HEK293 (cell line): ENCODE measurements around the gene ALB.

Experiments
- CTCF ChIA-PET: fragments of 350-600 bp; formaldehyde crosslinking; extraction: SDS; loops from one replicate; lab custom pipeline; 2021; ENCODE audit warnings: antibody characterized with exemption; lab: Yijun Ruan, JAX
- POLR2A ChIA-PET: fragments of 300-600 bp; formaldehyde crosslinking; extraction: SDS; loops from one replicate; lab custom pipeline; 2020; ENCODE audit warnings: antibody characterized with exemption, inconsistent platforms; lab: Yijun Ruan, JAX
- H3K27ac ChIP-seq: fragments of 200-500 bp; sonication (Bioruptor generic); 2 replicates; pipeline ENCODE4 v1.5.1; 2014; ENCODE audit warnings: low read depth, low read length, control low read depth, inconsistent platforms; ENCODE audit errors: extremely low read depth
- H3K36me3 ChIP-seq, 2 experiments: fragments of 200-500 bp in 1 of 2; sonication (Bioruptor generic) in 1 of 2; 1 replicate in 1 of 2; 2 replicates in 1 of 2; pipeline ENCODE4 v1.5.1; 2014 to 2017; ENCODE audit warnings: inconsistent platforms in 2 of 2, low read length in 2 of 2; ENCODE audit not compliant: control insufficient read depth in 2 of 2, insufficient read depth in 1 of 2
- H3K4me1 ChIP-seq: fragments of 200-500 bp; sonication (Bioruptor generic); 2 replicates; pipeline ENCODE4 v1.5.1; 2014; ENCODE audit warnings: mild to moderate bottlenecking, low read length, inconsistent platforms; ENCODE audit not compliant: control insufficient read depth, insufficient read depth
- H3K4me3 ChIP-seq: 2 replicates; pipeline ENCODE4 v1.5.1; 2011; ENCODE audit warnings: low read depth, mild to moderate bottlenecking, control low read depth, low read length, moderate library complexity
- H3K9me3 ChIP-seq: fragments of 200-500 bp; sonication (Bioruptor generic); 2 replicates; pipeline ENCODE4 v1.5.1; 2014; ENCODE audit warnings: low read depth, low read length, inconsistent platforms; ENCODE audit not compliant: control insufficient read depth, insufficient read depth
- GFI1B ChIP-seq: fragments of 450-650 bp; formaldehyde crosslinking; IDR thresholded peaks from 2 replicates; pipeline ENCODE4 v1.5.1; 2016; ENCODE audit warnings: missing biosample characterization, missing genetic modification characterization
- MYNN ChIP-seq: fragments of 450-650 bp; formaldehyde crosslinking; IDR thresholded peaks from 2 replicates; pipeline ENCODE4 v1.5.1; 2016; ENCODE audit warnings: missing biosample characterization, missing genetic modification characterization, borderline replicate concordance
- PRDM1 ChIP-seq: fragments of 450-650 bp; formaldehyde crosslinking; IDR thresholded peaks from 2 replicates; pipeline ENCODE4; 2016; ENCODE audit warnings: missing biosample characterization, missing genetic modification characterization
- SP3 ChIP-seq: fragments of 450-650 bp; formaldehyde crosslinking; IDR thresholded peaks from 2 replicates; pipeline ENCODE4 v1.5.1; 2016; ENCODE audit warnings: missing biosample characterization, missing genetic modification characterization
- TCF7L2 ChIP-seq: IDR thresholded peaks from 2 replicates; pipeline ENCODE4 v1.6.1; 2011; ENCODE audit warnings: low read depth, mild to moderate bottlenecking, inconsistent platforms, low read length, moderate library complexity, borderline replicate concordance
- ZNF155 ChIP-seq: fragments of 450-650 bp; formaldehyde crosslinking; IDR thresholded peaks from 2 replicates; pipeline ENCODE4 v1.5.1; 2016; ENCODE audit warnings: missing biosample characterization, missing genetic modification characterization
- ZNF274 ChIP-seq, 2 experiments: fragments of 200-500 bp in 1 of 2; fragments of 450-650 bp in 1 of 2; sonication (Bioruptor generic) in 1 of 2; formaldehyde crosslinking in 1 of 2; IDR thresholded peaks; 2 replicates each; pipeline versions ENCODE4 v1.5.1 to v1.6.1; 2014 to 2016; ENCODE audit warnings: borderline replicate concordance in 1 of 2, inconsistent platforms in 1 of 2, low read length in 1 of 2, missing biosample characterization in 1 of 2, missing genetic modification characterization in 1 of 2
- ZNF302 ChIP-seq: fragments of 450-650 bp; formaldehyde crosslinking; IDR thresholded peaks from 2 replicates; pipeline ENCODE4 v1.5.1; 2016; ENCODE audit warnings: missing biosample characterization, missing genetic modification characterization, low read depth
- ZNF416 ChIP-seq: fragments of 450-650 bp; formaldehyde crosslinking; IDR thresholded peaks from 2 replicates; pipeline ENCODE4 v1.5.1; 2016; ENCODE audit warnings: missing biosample characterization, missing genetic modification characterization
- ZNF530 ChIP-seq: fragments of 450-650 bp; formaldehyde crosslinking; IDR thresholded peaks from 2 replicates; pipeline ENCODE4 v1.5.1; 2016; ENCODE audit warnings: low read depth, missing biosample characterization, missing genetic modification characterization
- ZNF558 ChIP-seq: fragments of 450-650 bp; formaldehyde crosslinking; IDR thresholded peaks from 2 replicates; pipeline ENCODE4 v1.5.1; 2016; ENCODE audit warnings: missing biosample characterization, missing genetic modification characterization
- ZNF670 ChIP-seq: fragments of 450-650 bp; formaldehyde crosslinking; IDR thresholded peaks from 2 replicates; pipeline ENCODE4 v1.5.1; 2016; ENCODE audit warnings: missing biosample characterization, missing genetic modification characterization, low read depth
- ZNF843 ChIP-seq: fragments of 450-650 bp; formaldehyde crosslinking; IDR thresholded peaks from 2 replicates; pipeline ENCODE4 v1.5.1; 2016; ENCODE audit warnings: missing biosample characterization, missing genetic modification characterization
- TF ChIP-seq, protein P1 (sequence below): fragments of 450-650 bp; formaldehyde crosslinking; IDR thresholded peaks from 2 replicates; pipeline ENCODE4 v1.5.1; 2016; ENCODE audit warnings: missing biosample characterization, missing genetic modification characterization
- TF ChIP-seq, protein P2 (sequence below): fragments of 450-650 bp; formaldehyde crosslinking; IDR thresholded peaks from 2 replicates; pipeline ENCODE4 v1.5.1; 2016; ENCODE audit warnings: missing biosample characterization, missing genetic modification characterization
- TF ChIP-seq, protein P3 (sequence below): fragments of 450-650 bp; IDR thresholded peaks from 2 replicates; pipeline ENCODE4 v1.5.1; 2018; ENCODE audit warnings: missing biosample characterization, missing genetic modification characterization
- TF ChIP-seq, protein P4 (sequence below): fragments of 450-650 bp; formaldehyde crosslinking; optimal IDR thresholded peaks from 2 replicates; pipeline ENCODE3; 2016; ENCODE audit warnings: missing biosample characterization, mild to moderate bottlenecking, missing genetic modification characterization
- TF ChIP-seq, protein P5 (sequence below): fragments of 450-650 bp; formaldehyde crosslinking; IDR thresholded peaks from 2 replicates; pipeline ENCODE4 v1.5.0; 2017; ENCODE audit warnings: missing biosample characterization, missing genetic modification characterization, borderline replicate concordance
- TF ChIP-seq, protein P6 (sequence below): fragments of 450-650 bp; formaldehyde crosslinking; IDR thresholded peaks from 2 replicates; pipeline ENCODE4 v1.5.1; 2017; ENCODE audit warnings: missing biosample characterization, missing genetic modification characterization
- TF ChIP-seq, protein P7 (sequence below): fragments of 450-650 bp; formaldehyde crosslinking; IDR thresholded peaks from 2 replicates; pipeline ENCODE4 v1.5.1; 2016; ENCODE audit warnings: missing biosample characterization, missing genetic modification characterization

ALB gene

DNA sequence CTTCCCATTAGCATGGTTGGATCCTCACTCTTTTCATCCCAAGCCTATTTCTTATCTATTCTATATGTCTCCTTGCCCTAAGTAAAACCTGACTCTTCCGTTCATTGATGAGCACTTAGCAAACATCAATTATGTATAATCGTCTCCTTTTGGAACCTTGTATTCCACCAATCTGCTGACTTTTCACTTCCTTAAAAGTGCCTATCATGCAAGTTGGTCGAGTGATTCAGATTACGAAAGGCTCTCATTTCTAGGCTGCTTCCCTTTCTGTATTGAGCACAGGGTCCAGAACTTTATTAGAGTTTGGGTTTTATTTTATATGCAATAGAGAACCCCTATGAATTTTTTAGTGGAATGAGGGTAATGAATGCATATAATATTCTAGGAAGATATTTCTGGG lies 27.1 kb upstream of the ALB start:
- Histone ChIP-seq H3K9me3 (no peaks in the 10 kb centered on the region), H3K27ac (no peak overlapping the region), H3K4me1 (no peaks in the 10 kb centered on the region)
- ChIA-PET POLR2A (no interaction called here), CTCF (no interaction called here)
- TF ChIP-seq MYNN (tag by site-specific recombination): no peak
- TF ChIP-seq GFI1B: no peak
- TF ChIP-seq, protein P1, sequence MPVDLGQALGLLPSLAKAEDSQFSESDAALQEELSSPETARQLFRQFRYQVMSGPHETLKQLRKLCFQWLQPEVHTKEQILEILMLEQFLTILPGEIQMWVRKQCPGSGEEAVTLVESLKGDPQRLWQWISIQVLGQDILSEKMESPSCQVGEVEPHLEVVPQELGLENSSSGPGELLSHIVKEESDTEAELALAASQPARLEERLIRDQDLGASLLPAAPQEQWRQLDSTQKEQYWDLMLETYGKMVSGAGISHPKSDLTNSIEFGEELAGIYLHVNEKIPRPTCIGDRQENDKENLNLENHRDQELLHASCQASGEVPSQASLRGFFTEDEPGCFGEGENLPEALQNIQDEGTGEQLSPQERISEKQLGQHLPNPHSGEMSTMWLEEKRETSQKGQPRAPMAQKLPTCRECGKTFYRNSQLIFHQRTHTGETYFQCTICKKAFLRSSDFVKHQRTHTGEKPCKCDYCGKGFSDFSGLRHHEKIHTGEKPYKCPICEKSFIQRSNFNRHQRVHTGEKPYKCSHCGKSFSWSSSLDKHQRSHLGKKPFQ (tag by site-specific recombination): no peak
- TF ChIP-seq, protein P2, sequence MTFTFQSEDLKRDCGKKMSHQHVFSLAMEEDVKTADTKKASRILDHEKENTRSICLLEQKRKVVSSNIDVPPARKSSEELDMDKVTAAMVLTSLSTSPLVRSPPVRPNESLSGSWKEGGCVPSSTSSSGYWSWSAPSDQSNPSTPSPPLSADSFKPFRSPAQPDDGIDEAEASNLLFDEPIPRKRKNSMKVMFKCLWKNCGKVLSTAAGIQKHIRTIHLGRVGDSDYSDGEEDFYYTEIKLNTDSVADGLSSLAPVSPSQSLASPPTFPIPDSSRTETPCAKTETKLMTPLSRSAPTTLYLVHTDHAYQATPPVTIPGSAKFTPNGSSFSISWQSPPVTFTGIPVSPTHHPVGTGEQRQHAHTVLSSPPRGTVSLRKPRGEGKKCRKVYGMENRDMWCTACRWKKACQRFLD (tag by site-specific recombination): no peak
- TF ChIP-seq, protein P3, sequence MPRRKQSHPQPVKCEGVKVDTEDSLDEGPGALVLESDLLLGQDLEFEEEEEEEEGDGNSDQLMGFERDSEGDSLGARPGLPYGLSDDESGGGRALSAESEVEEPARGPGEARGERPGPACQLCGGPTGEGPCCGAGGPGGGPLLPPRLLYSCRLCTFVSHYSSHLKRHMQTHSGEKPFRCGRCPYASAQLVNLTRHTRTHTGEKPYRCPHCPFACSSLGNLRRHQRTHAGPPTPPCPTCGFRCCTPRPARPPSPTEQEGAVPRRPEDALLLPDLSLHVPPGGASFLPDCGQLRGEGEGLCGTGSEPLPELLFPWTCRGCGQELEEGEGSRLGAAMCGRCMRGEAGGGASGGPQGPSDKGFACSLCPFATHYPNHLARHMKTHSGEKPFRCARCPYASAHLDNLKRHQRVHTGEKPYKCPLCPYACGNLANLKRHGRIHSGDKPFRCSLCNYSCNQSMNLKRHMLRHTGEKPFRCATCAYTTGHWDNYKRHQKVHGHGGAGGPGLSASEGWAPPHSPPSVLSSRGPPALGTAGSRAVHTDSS: no peak
- TF ChIP-seq ZNF302: no peak
- TF ChIP-seq ZNF843: no peak
- TF ChIP-seq TCF7L2: no peak
- no peak for TF ChIP-seq ZNF530 (tag by site-specific recombination)
- TF ChIP-seq ZNF155: no peak
- no peak for TF ChIP-seq PRDM1 (tag by site-specific recombination)
- TF ChIP-seq ZNF670 (tag by site-specific recombination): no peak
- TF ChIP-seq, protein P4, sequence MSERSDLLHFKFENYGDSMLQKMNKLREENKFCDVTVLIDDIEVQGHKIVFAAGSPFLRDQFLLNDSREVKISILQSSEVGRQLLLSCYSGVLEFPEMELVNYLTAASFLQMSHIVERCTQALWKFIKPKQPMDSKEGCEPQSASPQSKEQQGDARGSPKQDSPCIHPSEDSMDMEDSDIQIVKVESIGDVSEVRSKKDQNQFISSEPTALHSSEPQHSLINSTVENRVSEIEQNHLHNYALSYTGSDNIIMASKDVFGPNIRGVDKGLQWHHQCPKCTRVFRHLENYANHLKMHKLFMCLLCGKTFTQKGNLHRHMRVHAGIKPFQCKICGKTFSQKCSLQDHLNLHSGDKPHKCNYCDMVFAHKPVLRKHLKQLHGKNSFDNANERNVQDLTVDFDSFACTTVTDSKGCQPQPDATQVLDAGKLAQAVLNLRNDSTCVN (tag by site-specific recombination): no peak
- no peak for TF ChIP-seq SP3
- no peak for TF ChIP-seq ZNF558
- TF ChIP-seq, protein P5, sequence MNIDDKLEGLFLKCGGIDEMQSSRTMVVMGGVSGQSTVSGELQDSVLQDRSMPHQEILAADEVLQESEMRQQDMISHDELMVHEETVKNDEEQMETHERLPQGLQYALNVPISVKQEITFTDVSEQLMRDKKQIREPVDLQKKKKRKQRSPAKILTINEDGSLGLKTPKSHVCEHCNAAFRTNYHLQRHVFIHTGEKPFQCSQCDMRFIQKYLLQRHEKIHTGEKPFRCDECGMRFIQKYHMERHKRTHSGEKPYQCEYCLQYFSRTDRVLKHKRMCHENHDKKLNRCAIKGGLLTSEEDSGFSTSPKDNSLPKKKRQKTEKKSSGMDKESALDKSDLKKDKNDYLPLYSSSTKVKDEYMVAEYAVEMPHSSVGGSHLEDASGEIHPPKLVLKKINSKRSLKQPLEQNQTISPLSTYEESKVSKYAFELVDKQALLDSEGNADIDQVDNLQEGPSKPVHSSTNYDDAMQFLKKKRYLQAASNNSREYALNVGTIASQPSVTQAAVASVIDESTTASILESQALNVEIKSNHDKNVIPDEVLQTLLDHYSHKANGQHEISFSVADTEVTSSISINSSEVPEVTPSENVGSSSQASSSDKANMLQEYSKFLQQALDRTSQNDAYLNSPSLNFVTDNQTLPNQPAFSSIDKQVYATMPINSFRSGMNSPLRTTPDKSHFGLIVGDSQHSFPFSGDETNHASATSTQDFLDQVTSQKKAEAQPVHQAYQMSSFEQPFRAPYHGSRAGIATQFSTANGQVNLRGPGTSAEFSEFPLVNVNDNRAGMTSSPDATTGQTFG: no peak
- TF ChIP-seq, protein P6, sequence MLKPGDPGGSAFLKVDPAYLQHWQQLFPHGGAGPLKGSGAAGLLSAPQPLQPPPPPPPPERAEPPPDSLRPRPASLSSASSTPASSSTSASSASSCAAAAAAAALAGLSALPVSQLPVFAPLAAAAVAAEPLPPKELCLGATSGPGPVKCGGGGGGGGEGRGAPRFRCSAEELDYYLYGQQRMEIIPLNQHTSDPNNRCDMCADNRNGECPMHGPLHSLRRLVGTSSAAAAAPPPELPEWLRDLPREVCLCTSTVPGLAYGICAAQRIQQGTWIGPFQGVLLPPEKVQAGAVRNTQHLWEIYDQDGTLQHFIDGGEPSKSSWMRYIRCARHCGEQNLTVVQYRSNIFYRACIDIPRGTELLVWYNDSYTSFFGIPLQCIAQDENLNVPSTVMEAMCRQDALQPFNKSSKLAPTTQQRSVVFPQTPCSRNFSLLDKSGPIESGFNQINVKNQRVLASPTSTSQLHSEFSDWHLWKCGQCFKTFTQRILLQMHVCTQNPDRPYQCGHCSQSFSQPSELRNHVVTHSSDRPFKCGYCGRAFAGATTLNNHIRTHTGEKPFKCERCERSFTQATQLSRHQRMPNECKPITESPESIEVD: no peak
- no peak for TF ChIP-seq ZNF416 (tag by site-specific recombination)
- TF ChIP-seq ZNF274 (IDR thresholded peaks at IDR 0.05; ENCODE audit: low read length): no peak
- no peak for TF ChIP-seq ZNF274 (tag by site-specific recombination; IDR thresholded peaks at IDR 0.05; ENCODE audit: borderline replicate concordance)
- TF ChIP-seq, protein P7, sequence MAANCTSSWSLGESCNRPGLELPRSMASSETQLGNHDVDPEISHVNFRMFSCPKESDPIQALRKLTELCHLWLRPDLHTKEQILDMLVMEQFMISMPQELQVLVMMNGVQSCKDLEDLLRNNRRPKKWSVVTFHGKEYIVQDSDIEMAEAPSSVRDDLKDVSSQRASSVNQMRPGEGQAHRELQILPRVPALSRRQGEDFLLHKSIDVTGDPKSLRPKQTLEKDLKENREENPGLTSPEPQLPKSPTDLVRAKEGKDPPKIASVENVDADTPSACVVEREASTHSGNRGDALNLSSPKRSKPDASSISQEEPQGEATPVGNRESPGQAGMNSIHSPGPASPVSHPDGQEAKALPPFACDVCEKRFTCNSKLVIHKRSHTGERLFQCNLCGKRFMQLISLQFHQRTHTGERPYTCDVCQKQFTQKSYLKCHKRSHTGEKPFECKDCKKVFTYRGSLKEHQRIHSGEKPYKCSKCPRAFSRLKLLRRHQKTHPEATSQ (tag by site-specific recombination): no peak
- TF ChIP-seq, all 188 proteins: peak for 0
- H3K4me3 ChIP-seq: no peak overlapping the region
- no peaks in the 10 kb centered on the region for H3K36me3 ChIP-seq
